ENCODE results near the gene PAGE2. TPM values are rescaled to one million over a fixed set of nuclear protein-coding genes. Genes with fewer than 3 reads are reported as not detected.
"Not testable (repeated sequence)": the region's sequence is repeated elsewhere in the genome, so short reads cannot be mapped to it uniquely, and the experiment has no call there.

PAGE2 gene, protein sequence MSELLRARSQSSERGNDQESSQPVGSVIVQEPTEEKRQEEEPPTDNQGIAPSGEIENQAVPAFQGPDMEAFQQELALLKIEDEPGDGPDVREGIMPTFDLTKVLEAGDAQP
- not detected for polyA plus RNA-seq (ENCODE audit: insufficient read length in 10 of 10)
- long read RNA-seq, donor 1, result 0 reads
- long read RNA-seq, donor 2, result 0 reads
- long read RNA-seq, donor 3, result 0 reads
- long read RNA-seq, donor 4, result 0 reads
- long read RNA-seq, donor 5, result 0 reads
- long read RNA-seq, donor 6, result 0 reads
- long read RNA-seq, donor 7, result 0 reads
- long read RNA-seq, donor 8, result 0 reads
- long read RNA-seq, donor 9, result 0 reads

DNA sequence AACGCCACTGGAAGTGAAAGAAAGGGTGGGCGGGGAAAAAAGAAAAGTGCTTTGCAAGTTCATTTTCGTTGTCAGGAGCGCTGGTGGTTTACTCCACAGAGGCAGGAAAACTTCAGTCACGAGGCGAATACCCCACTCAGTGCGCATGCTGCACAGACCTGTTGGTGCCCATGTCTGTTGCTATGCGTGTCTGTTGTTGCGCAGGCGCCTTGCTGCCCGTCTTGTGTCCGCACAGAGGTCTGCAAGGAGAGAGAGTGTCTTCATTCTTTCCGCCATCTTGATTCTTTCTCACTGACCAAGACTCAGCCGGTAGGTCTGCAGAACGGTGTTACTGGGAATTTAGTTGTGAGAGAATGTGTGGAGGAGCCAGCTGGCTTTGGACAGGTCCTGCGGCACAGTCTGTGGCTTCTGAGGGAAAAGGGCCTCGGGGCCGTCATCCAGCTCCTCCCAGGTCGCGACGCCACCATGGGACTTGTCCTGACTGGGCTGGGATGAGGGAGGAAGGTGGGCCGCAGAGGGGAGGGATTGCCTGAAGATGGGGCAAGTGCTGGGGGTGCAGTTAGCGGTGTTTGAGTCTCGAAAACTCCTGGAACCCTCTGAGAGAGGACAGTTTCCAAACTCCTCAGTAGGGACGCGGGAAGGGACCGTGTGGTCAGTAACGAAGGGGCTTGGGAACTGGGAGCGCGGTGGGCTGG, at the start of gene PAGE2:
PAGE2 (plus strand) TSS at position 224 of the 695 bp plus-strand sequence. CDS start 1,003 bp downstream, outside the sequence.
- no peak for DNase-seq

GRCh38 chrX:55039471-55039870, 49.3 kb upstream of the PAGE2 start:
- no peak for DNase-seq

DNA sequence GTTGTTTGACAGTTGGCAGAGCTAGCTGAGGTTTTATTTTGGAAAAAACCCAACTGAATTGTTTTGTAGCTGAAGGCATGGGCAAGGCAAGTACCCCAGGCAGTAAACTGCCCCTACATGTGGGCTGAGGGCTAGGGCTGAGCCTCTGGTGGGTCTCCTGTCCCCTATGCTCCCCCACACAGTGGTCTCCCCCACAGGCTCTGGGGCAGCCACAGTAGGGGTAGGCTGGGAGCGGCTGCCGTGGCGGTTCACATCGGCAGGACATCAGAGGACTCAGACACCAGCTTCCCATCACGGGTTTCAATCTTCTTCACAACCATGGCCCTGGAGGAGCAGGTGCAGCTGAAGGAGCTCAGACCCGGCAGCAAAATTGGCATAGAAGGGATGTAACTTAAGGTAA, 47.3 kb upstream of the PAGE2 start:
- DNase-seq, result no peak

DNA sequence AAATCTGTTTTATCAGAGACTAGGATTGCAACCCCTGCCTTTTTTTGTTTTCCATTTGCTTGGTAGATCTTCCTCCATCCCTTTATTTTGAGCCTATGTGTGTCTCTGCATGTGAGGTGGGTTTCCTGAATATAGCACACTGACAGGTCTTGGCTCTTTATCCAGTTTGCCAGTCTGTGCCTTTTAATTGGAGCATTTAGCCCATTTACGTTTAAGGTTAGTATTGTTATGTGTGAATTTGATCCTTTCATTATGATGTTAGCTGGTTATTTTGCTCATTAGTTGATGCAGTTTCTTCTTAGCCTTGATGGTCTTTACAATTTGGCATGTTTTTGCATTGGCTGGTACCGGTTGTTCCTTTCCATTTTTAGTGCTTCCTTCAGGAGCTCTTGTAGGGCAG, 38.2 kb upstream of the PAGE2 start:
- not testable (repeated sequence) for DNase-seq

GRCh38 chrX:55056820-55057674, 31.8 kb upstream of the PAGE2 start:
- peak in 2 of 3 donors; percentile 14 to 49 for DNase-seq

DNA sequence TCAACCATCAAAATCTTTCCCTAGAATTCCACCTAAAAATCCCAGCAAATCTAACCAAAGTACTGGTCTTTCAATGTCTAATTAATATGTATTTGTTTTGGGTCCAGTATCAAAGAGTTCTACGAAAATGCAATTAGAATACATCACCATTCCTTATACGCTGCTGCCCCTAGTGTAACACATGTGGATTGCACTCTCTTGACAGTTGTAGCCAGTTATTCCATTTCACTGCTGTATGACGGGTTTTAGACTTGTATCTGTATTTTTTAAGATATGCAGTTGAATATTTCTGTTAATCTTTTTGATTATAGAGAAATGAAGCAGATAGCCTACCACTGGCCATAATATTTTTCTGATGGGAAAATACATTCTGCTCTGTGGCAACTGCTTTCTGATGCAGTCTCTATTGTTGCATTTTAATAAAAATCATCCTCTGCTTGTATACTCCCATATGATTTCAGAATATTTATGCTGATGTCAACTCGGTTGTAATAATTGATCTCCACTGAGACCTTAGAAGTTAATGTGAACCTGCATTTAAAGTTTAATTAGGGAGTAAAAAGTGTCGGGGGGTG, 31.1 kb upstream of the PAGE2 start:
- peak; percentile 14 to 55 (median 18) for DNase-seq

GRCh38 chrX:55067180-55067579, 21.6 kb upstream of the PAGE2 start:
- not testable (repeated sequence) for DNase-seq

DNA sequence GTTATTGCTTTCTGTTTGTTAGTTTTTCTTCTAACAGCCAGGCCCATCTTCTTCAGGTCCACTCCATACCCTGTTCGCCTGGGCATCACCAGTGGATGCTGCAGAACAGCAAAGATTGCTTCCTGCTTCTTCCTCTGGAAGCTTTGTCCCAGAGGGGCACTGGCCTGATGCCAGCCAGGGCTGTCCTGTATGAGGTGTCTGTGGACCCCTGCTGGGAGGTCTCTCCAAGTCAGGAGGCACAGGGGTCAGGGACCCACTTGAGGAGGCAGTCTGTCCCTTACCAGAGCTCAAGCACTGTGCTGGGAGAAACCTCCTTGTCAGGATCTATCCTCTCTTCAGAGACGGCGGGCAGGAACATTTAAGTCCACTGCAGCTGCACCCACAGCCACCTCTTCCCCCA, 16.5 kb upstream of the PAGE2 start:
- no peak for DNase-seq

- DNase-seq, result no peak
Measured at GRCh38 chrX:55074851-55075467, 13.9 kb upstream of the PAGE2 start, which contains the start of gene PAGE2B. Gene PAGE2B, plus strand, starts transcription at chrX:55075030. Its CDS starts 1,012 bp downstream, at chrX:55076042.

GRCh38 chrX:55098691-55099090, 9.9 kb downstream of the PAGE2 start:
- no peak for DNase-seq

DNA sequence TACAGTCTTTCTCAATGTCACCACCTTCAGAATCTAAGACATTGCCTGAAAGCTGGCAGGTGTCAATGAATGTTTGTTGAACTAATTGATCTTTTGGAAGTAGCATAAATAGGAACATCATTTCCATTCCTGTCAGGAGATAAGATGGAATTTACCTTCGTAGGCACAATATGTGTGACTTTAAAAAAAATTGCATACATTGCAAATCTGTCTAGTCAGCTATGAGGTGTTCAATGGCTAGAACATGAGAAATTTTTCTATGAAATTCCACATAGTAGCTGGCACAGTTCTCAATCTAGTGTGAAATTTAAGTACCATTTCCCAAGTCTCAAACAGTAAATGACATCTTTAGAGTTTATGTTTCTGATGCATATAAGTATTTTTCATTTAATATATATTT, 10.3 kb downstream of the PAGE2 start:
- no peak for DNase-seq

- no peak for DNase-seq
Measured at GRCh38 chrX:55102754-55103153, 13.9 kb downstream of the PAGE2 start.

DNA sequence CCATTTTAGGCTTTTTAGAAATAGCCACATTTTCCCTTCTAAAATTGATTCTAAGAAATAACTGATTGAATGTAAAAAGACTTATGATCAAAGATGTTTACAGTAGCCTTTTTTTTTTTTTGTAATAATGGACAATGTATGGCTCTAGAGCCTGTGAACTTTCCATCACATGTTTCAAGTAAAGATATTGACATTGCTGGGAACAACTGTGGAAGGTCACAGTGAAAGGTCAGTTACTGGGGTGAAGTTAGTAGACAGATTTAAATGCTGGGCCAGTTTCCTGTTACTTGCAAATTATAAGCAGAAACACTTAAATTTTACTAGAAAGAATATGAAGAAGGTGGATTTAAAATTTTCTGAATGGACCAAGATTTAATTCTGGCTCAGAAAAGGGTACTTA, 18.4 kb downstream of the PAGE2 start:
- no peak for DNase-seq

GRCh38 chrX:55107911-55108310, 19.1 kb downstream of the PAGE2 start:
- DNase-seq, result no peak

DNA sequence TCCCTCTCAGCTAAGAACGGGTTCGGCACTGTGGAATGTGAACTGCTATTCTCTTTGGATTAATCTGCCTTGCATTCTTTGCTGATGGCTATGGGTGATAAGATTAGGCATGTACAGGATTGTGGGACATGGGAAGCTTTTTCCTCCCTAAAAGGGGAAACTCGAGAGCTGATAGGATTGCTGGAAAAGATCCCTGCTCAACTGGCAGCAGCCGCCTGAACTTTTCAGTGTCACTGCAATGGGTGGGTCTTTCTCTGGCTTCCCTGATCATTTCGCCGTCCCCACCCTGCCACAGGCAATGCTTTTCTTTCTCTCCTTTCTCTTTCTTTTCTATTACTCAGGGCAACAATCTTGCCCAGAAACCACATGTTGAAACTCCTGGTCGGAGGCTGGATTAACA, 20.5 kb downstream of the PAGE2 start:
- DNase-seq, result no peak

DNA sequence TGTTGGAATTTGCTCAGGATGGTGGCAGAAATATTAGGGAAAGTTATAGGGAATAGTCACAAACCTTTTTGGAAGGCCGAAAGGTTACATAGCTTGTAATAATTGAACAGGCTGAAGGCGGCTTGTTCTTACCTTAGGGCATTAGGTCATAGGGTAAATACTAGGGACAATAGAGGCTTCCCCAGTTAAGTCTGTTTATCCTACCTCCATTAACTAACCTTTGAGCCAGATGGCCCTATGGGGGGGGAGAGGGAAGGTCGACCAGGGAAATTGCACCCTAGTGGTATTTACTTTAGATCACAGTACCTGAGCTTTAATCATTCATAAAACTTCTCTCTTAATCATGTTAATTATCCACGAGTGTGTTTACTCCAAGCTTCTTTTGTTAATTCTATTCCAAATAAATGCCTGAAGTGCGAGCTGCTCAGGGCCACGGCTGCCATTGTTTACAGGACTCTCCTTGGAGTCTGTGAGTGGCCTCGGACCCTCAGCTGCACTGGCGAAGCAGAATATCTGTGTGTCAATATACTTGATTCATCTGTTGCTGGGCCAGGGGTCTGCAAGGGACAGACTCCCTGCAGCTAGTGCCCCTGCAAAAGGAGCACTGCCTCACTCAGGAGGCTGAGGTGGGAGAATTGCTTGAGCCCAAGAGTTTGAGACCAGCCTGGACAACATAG, 22.9 kb downstream of the PAGE2 start:
- no peak for DNase-seq

GRCh38 chrX:55116589-55116988, 27.8 kb downstream of the PAGE2 start:
- DNase-seq, result not testable (repeated sequence)

GRCh38 chrX:55118574-55118973, 29.8 kb downstream of the PAGE2 start:
- DNase-seq, result no peak

DNA sequence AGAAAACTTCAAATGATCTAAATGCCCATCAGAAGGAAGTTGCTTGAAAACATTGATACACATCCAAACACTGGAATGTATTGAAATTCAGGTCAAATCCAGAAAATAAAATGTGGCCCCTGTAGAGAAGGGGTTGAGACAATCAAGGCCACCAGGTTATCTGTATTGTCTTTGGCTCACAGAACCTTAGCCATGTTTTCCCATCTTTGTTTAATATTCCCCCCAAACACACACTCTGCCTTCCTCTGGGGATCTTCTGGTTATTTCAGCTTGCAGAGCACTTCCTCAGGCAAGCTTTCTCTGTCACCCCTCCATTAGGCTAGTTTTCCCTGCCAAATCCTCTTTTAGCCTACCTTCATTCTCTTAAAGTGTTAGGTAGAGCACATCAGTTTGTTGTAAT, 30.5 kb downstream of the PAGE2 start:
- no peak for DNase-seq

- no peak for DNase-seq
Measured at GRCh38 chrX:55119712-55120111, 30.9 kb downstream of the PAGE2 start.

Measured in muscle of back (tissue), 13 donors.